Tibial nerve (tissue), 4 donors: ENCODE data around the gene CRHR1.

Source experiments
- CTCF ChIP-seq, 5 experiments: fragments of 200-600 bp in 3 of 5; fragments of 450-650 bp in 2 of 5; sonication (generic) in 3 of 5; IDR thresholded peaks; one replicate each; pipeline ENCODE4 v1.5.1; 2016 to 2019; ENCODE audit warnings: antibody characterized with exemption in 5 of 5, mild to moderate bottlenecking in 3 of 5, moderate library complexity in 2 of 5
- EP300 ChIP-seq, 2 donors: sonication (generic); formaldehyde crosslinking; IDR thresholded peaks; one replicate each; pipeline ENCODE4 v1.6.1; 2017; ENCODE audit warnings: antibody characterized with exemption in 2 of 2, mild to moderate bottlenecking in 1 of 2
- POLR2A ChIP-seq, 2 donors: fragments of 450-650 bp; IDR thresholded peaks; one replicate each; pipeline ENCODE4 v1.6.1; 2017; ENCODE audit warnings: antibody characterized with exemption in 2 of 2, mild to moderate bottlenecking in 2 of 2, moderate library complexity in 2 of 2

- TF ChIP-seq CTCF (IDR thresholded peaks at IDR 0.05) (no peak), POLR2A (IDR thresholded peaks at IDR 0.05) (no peak), EP300 (IDR thresholded peaks at IDR 0.05) (no peak)
Observed at GRCh38 chr17:45854209-45854608, 70.1 kb downstream of the CRHR1 start.
